OCI-LY1 (cell line): Measurements from ENCODE around the gene IGFBP5.

Experiments used
- CTCF ChIP-seq: fragments of 200-600 bp; sonication (generic), shearing (Covaris generic); IDR thresholded peaks from 2 replicates; pipeline ENCODE4 v1.5.1; 2017; ENCODE audit warnings: mild to moderate bottlenecking, antibody characterized with exemption, low read length, moderate library complexity, mixed read lengths
- EZH2 ChIP-seq: fragments of 200-600 bp; sonication (generic), shearing (Covaris generic); IDR thresholded peaks from 2 replicates; pipeline ENCODE4 v1.8.0; 2017; ENCODE audit warnings: borderline replicate concordance, mixed run types, mild to moderate bottlenecking, antibody characterized with exemption, low read length, moderate library complexity, mixed read lengths

DNA sequence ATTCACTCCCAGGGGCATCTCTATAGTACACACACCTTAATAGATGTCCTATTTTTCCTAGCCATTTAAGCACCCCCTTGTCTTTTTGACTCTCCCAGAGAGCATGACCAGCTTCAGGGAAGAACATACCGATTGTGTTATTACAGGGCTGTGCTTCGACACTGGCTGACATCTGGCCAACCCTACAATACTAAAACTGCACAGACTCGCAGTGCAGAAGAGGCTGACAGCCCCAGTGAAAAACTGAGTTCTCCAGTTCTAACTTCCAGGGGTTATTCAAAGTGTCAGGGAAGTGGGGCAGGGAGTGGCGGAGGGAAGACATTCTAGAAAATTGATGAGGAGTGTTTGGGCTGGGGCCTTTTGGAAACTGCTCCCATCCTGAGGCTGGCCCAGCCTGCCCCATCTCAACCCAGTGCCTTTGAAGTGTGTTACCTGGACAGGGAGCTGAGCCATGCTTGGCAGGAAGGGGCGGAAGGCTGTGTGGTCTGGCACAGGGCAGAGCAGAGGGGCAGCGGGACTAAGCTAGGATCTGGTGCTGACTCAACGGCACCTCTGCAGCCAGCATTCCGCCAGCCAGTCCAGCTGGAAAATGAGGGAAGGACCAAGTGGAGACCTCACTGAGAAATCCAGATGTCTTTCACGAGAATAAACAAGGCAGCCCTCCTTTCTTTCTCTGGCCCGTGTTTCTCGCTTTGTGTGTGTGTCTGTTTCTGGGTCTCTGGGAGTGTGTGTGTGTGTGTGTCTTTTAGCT, 15.4 kb upstream of the IGFBP5 start:
- TF ChIP-seq CTCF = no peak
- TF ChIP-seq EZH2 = no peak
